GM23248 (cell line): ENCODE results near the gene CLDN2. TPM values are rescaled to one million over a fixed set of nuclear protein-coding genes. Genes with fewer than 3 reads are reported as not detected.

Source experiments
- DNase-seq: peaks from one replicate; pipeline ENCODE4 v3.0.0-alpha.2; 2015
- H2AFZ ChIP-seq: fragments of 200-600 bp; sonication (generic); 2 replicates; pipeline ENCODE4 v1.6.1; 2016; ENCODE audit warnings: antibody characterized with exemption
- H3F3A ChIP-seq: fragments of 200-600 bp; sonication (generic); 2 replicates; pipeline ENCODE4 v1.6.1; 2016; ENCODE audit warnings: mild to moderate bottlenecking, antibody characterized with exemption, mixed run types; ENCODE audit not compliant: insufficient read depth
- H3K27ac ChIP-seq: fragments of 200-600 bp; sonication (generic); 2 replicates; pipeline ENCODE4 v1.5.1; 2016; ENCODE audit warnings: mild to moderate bottlenecking
- H3K27me3 ChIP-seq: fragments of 200-600 bp; sonication (generic); replicated peaks from 2 replicates; pipeline ENCODE4 v1.6.1; 2016; ENCODE audit warnings: mild to moderate bottlenecking; ENCODE audit not compliant: insufficient read depth
- H3K36me3 ChIP-seq: fragments of 200-600 bp; sonication (generic); 2 replicates; pipeline ENCODE4 v1.6.1; 2016; ENCODE audit warnings: low read depth, mild to moderate bottlenecking
- H3K4me1 ChIP-seq: fragments of 200-600 bp; sonication (generic); 2 replicates; pipeline ENCODE4 v1.6.1; 2016; ENCODE audit warnings: mild to moderate bottlenecking; ENCODE audit not compliant: insufficient read depth
- H3K4me2 ChIP-seq: fragments of 200-600 bp; sonication (generic); one replicate; pipeline ENCODE4 v1.6.1; 2016; ENCODE audit warnings: mild to moderate bottlenecking; ENCODE audit not compliant: unreplicated experiment
- H3K4me3 ChIP-seq: fragments of 200-600 bp; sonication (generic); 2 replicates; pipeline ENCODE4 v1.5.1; 2016; ENCODE audit warnings: mild to moderate bottlenecking
- H3K79me2 ChIP-seq: fragments of 200-600 bp; sonication (generic); 2 replicates; pipeline ENCODE4 v1.6.1; 2016; ENCODE audit warnings: mild to moderate bottlenecking; ENCODE audit not compliant: insufficient read depth
- H3K9ac ChIP-seq: fragments of 200-600 bp; sonication (generic); 2 replicates; pipeline ENCODE4 v1.6.1; 2016; ENCODE audit warnings: mild to moderate bottlenecking
- H3K9me2 ChIP-seq: fragments of 200-600 bp; sonication (generic); 2 replicates; pipeline ENCODE4 v1.6.1; 2016; ENCODE audit warnings: mixed run types, mild to moderate bottlenecking, moderate library complexity; ENCODE audit not compliant: insufficient read depth
- H3K9me3 ChIP-seq: fragments of 200-600 bp; sonication (generic); one replicate; pipeline ENCODE4 v1.6.1; 2017; ENCODE audit warnings: low read depth
- H4K20me1 ChIP-seq: fragments of 200-600 bp; sonication (generic); 2 replicates; pipeline ENCODE4 v1.6.0; 2016; ENCODE audit not compliant: insufficient read depth
- EZH2 ChIP-seq: fragments of 200-600 bp; sonication (generic); IDR thresholded peaks from 2 replicates; pipeline ENCODE4 v1.6.1; 2018; ENCODE audit warnings: antibody characterized with exemption, mild to moderate bottlenecking; ENCODE audit not compliant: insufficient read depth, poor library complexity, severe bottlenecking
- EZH2phosphoT487 ChIP-seq: fragments of 200-600 bp; sonication (generic); IDR thresholded peaks from 2 replicates; pipeline ENCODE4 v1.6.1; 2018; ENCODE audit warnings: antibody characterized with exemption, moderate library complexity, mild to moderate bottlenecking, low read depth; ENCODE audit not compliant: insufficient read depth
- WGBS, 2 experiments: methylation state at CpG; one replicate each; pipeline ENCODE4 v1.1.6; 2015 to 2017; ENCODE audit warnings: low lambda C conversion rate in 2 of 2, low coverage in 1 of 2; ENCODE audit errors: missing lambda C conversion rate in 2 of 2; 5-methylcytosine and 5-hydroxymethylcytosine counted together
- in situ Hi-C: fragments of 300-500 bp; cut with MboI; formaldehyde crosslinking; loops from 2 replicates; pipeline ENCODE4 v1.15.0; 2020
- polyA plus RNA-seq: library from polyadenylated mRNA; unstranded; fragments of >200 nt; fragmentation: Nextera tagmentation; extraction: Ambion mirVana; gene quantifications from 2 replicates; pipeline ENCODE4 v1.2.1, GENCODE V29; 2016
- total RNA-seq: library from RNA; depleted of rRNA; stranded (reverse); fragments of >200 nt; shearing (Covaris generic); gene quantifications from 2 replicates; pipeline ENCODE4 v1.2.3, GENCODE V29; 2014

Gene CLDN2
- total and polyA plus RNA-seq, 2 experiments from 2014 or later, result not detected

- H4K20me1 ChIP-seq, result no peaks in the 10 kb centered on the region
- no peak overlapping the region for H3K27ac ChIP-seq
- no peaks in the 10 kb centered on the region for H3K27me3 ChIP-seq
- DNase-seq, result no peak
- H3K4me2 ChIP-seq, result no peak overlapping the region
- no peaks in the 10 kb centered on the region for H3K79me2 ChIP-seq
- no peaks in the 10 kb centered on the region for H3F3A ChIP-seq
- in situ Hi-C loops, result no loop called here
- H3K9ac ChIP-seq, result no peak overlapping the region
- H3K4me1 ChIP-seq, result 0 out of 2 replicates have a peak, but pooled peaks cover 4% of the 10 kb centered on the region
- H3K4me3 ChIP-seq, result no peak overlapping the region
- TF ChIP-seq EZH2 (no peak), EZH2phosphoT487 (no peak)
- 41 to 57% methylated on average over 2 of the region's 2 CpGs for WGBS, 2 experiments
- H3K36me3 ChIP-seq, result no peaks in the 10 kb centered on the region
- no peak overlapping the region for H2AFZ ChIP-seq
- no peaks in the 10 kb centered on the region for H3K9me2 ChIP-seq
- no peaks in the 10 kb centered on the region for H3K9me3 ChIP-seq
Observed at GRCh38 chrX:106921637-106922036, 1.4 kb downstream of the CLDN2 start.

DNA sequence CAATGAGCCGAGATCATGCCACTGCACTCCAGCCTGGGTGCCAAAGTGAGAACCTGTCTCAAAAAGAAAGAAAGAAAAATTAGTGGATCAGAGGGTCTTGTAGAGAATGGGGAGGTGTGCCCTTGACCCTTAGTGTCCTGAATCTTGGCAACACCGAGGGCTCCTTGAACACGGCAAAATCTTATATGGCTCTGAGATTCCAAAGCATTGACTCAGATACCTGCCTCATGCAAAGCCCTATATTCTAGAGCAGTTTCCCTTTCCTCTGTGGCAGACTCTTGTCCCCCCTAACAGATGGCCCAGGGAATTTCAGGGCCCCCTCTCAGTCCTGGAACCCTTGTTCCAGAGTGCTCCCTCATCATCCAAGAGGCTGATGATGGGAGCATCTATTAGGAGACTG lies 6.8 kb downstream of the CLDN2 start:
- Histone ChIP-seq H3K27ac (no peak overlapping the region), H3K4me2 (no peak overlapping the region), H3F3A (no peaks in the 10 kb centered on the region), H3K36me3 (no peaks in the 10 kb centered on the region), H3K4me1 (no peaks in the 10 kb centered on the region; the same call in 1 of the 2 replicates), H3K9me3 (no peaks in the 10 kb centered on the region), H4K20me1 (no peaks in the 10 kb centered on the region), H2AFZ (no peak overlapping the region), H3K79me2 (no peaks in the 10 kb centered on the region), H3K9ac (no peak overlapping the region), H3K9me2 (no peaks in the 10 kb centered on the region), H3K27me3 (no peaks in the 10 kb centered on the region), H3K4me3 (no peak overlapping the region)
- 95% methylated on average over 2 to 3 of the region's 3 CpGs for WGBS, 2 experiments
- TF ChIP-seq EZH2phosphoT487, result no peak
- no peak for TF ChIP-seq EZH2
- in situ Hi-C loops, result no loop called here
- DNase-seq, result no peak

- H3F3A ChIP-seq, result no peaks in the 10 kb centered on the region
- no peak for DNase-seq
- TF ChIP-seq EZH2, result no peak
- TF ChIP-seq EZH2phosphoT487, result no peak
- no peaks in the 10 kb centered on the region for H3K9me3 ChIP-seq
- no peak overlapping the region for H2AFZ ChIP-seq
- in situ Hi-C loops, result no loop called here
- no peaks in the 10 kb centered on the region for H3K36me3 ChIP-seq
- no peak overlapping the region for H3K9ac ChIP-seq
- no peak overlapping the region for H3K27ac ChIP-seq
- H3K9me2 ChIP-seq, result no peaks in the 10 kb centered on the region
- no peak overlapping the region for H3K4me2 ChIP-seq
- WGBS, 2 experiments, result 92 to 97% methylated on average over 5 of the region's 5 CpGs
- no peaks in the 10 kb centered on the region for H4K20me1 ChIP-seq
- H3K79me2 ChIP-seq, result no peaks in the 10 kb centered on the region
- H3K4me3 ChIP-seq, result no peak overlapping the region
- H3K4me1 ChIP-seq, result peaks cover 2% of the 10 kb centered on the region; the same call in 1 of the 2 replicates
- no peaks in the 10 kb centered on the region for H3K27me3 ChIP-seq
Observed at GRCh38 chrX:106927700-106928099, 7.5 kb downstream of the CLDN2 start.

DNA sequence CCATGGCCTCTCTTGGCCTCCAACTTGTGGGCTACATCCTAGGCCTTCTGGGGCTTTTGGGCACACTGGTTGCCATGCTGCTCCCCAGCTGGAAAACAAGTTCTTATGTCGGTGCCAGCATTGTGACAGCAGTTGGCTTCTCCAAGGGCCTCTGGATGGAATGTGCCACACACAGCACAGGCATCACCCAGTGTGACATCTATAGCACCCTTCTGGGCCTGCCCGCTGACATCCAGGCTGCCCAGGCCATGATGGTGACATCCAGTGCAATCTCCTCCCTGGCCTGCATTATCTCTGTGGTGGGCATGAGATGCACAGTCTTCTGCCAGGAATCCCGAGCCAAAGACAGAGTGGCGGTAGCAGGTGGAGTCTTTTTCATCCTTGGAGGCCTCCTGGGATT lies 8.0 kb downstream of the CLDN2 start:
- 93 to 97% methylated on average over 3 to 4 of the region's 4 CpGs for WGBS, 2 experiments
- peaks cover 4% of the 10 kb centered on the region; the same call in 1 of the 2 replicates for H3K4me1 ChIP-seq
- no peak overlapping the region for H2AFZ ChIP-seq
- H3K27me3 ChIP-seq, result no peaks in the 10 kb centered on the region
- H3K9me2 ChIP-seq, result no peaks in the 10 kb centered on the region
- no peak overlapping the region for H3K27ac ChIP-seq
- H3F3A ChIP-seq, result no peaks in the 10 kb centered on the region
- no peak overlapping the region for H3K4me2 ChIP-seq
- H4K20me1 ChIP-seq, result no peaks in the 10 kb centered on the region
- TF ChIP-seq EZH2phosphoT487, result no peak
- TF ChIP-seq EZH2, result no peak
- H3K36me3 ChIP-seq, result no peaks in the 10 kb centered on the region
- H3K79me2 ChIP-seq, result no peaks in the 10 kb centered on the region
- no peak overlapping the region for H3K9ac ChIP-seq
- in situ Hi-C loops, result no loop called here
- DNase-seq, result no peak
- no peak overlapping the region for H3K4me3 ChIP-seq
- no peaks in the 10 kb centered on the region for H3K9me3 ChIP-seq

- no peaks in the 10 kb centered on the region for H3K27me3 ChIP-seq
- WGBS, 2 experiments, result 97 to 100% methylated on average over 3 of the region's 3 CpGs
- no peak overlapping the region for H3K9ac ChIP-seq
- H2AFZ ChIP-seq, result no peak overlapping the region
- TF ChIP-seq EZH2, result no peak
- no peaks in the 10 kb centered on the region for H3K79me2 ChIP-seq
- H3K9me3 ChIP-seq, result no peaks in the 10 kb centered on the region
- no peaks in the 10 kb centered on the region for H3F3A ChIP-seq
- H3K4me3 ChIP-seq, result no peak overlapping the region
- H3K36me3 ChIP-seq, result no peaks in the 10 kb centered on the region
- H3K27ac ChIP-seq, result no peak overlapping the region
- H3K9me2 ChIP-seq, result no peaks in the 10 kb centered on the region
- peaks cover 4% of the 10 kb centered on the region; the same call in 1 of the 2 replicates for H3K4me1 ChIP-seq
- H4K20me1 ChIP-seq, result no peaks in the 10 kb centered on the region
- DNase-seq, result no peak
- in situ Hi-C loops, result no loop called here
- no peak overlapping the region for H3K4me2 ChIP-seq
Observed at GRCh38 chrX:106931831-106932491, 11.8 kb downstream of the CLDN2 start.
